Measurements from ENCODE around the gene MRPL3. TPM values are rescaled to one million over a fixed set of nuclear protein-coding genes. Genes with fewer than 3 reads are reported as not detected.

The MRPL3 gene
- total and polyA plus RNA-seq, 2 experiments from 2014 or later: 159 to 185 TPM

GRCh38 chr3:131431754-131432153 lies 71.0 kb downstream of the MRPL3 start (continued):
- TF ChIP-seq ZNF462 (CRISPR knock-in tag; IDR thresholded peaks at IDR 0.05) (no peak), JUNB (IDR thresholded peaks at IDR 0.05; ENCODE audit: unreplicated experiment) (no peak), ETS1 (IDR thresholded peaks at IDR 0.05) (no peak), CTCF (conservative IDR thresholded peaks at IDR 0.05; ENCODE audit: low read depth in 2 of 2) (no peak)

- no peaks in the 10 kb centered on the region for H4K20me1 ChIP-seq (replicated peaks; ENCODE audit: insufficient read depth)
- H3K4me3 ChIP-seq: no peak overlapping the region
- Mint-ChIP-seq H3K27me3 (ENCODE audit: insufficient read depth, low read depth, poor library complexity) (no peaks in the 10 kb centered on the region), H3K9me3 (no peaks in the 10 kb centered on the region), H3K36me3 (ENCODE audit: low read depth) (no peaks in the 10 kb centered on the region), H3K27ac (no peak overlapping the region), H3K4me3 (no peak overlapping the region), H3K4me1 (peaks cover 11% of the 10 kb centered on the region)
- H3K79me2 ChIP-seq (replicated peaks; ENCODE audit: insufficient read depth): no peaks in the 10 kb centered on the region
- H3K27me3 ChIP-seq (ENCODE audit: insufficient read depth): no peaks in the 10 kb centered on the region
- H3K27ac ChIP-seq (ENCODE audit: low read depth): no peak overlapping the region
- H3K4me1 ChIP-seq (ENCODE audit: insufficient read depth): 0 out of 2 replicates have a peak, but pooled peaks cover 6% of the 10 kb centered on the region
- H3K36me3 ChIP-seq (ENCODE audit: insufficient read depth): no peaks in the 10 kb centered on the region
- H3K4me2 ChIP-seq: 0 out of 2 replicates have a peak overlapping the region, but pooled peaks have one; percentile 6
- no peaks in the 10 kb centered on the region for H3F3A ChIP-seq (replicated peaks; ENCODE audit: low read depth)
- DNase-seq (ENCODE audit: low spot score) (no peak), ATAC-seq (no peak)
- H3K9me2 ChIP-seq (ENCODE audit: insufficient read depth): no peaks in the 10 kb centered on the region
- peak overlapping the region; percentile 64 for H2AFZ ChIP-seq
- no peak for TF ChIP-seq STAT1 (IDR thresholded peaks at IDR 0.05; ENCODE audit: unreplicated experiment)
- no peak for TF ChIP-seq JUNB (IDR thresholded peaks at IDR 0.05; ENCODE audit: unreplicated experiment)
- TF ChIP-seq ZNF462 (CRISPR knock-in tag; IDR thresholded peaks at IDR 0.05): no peak
- no peak for TF ChIP-seq ZNF331 (CRISPR knock-in tag; IDR thresholded peaks at IDR 0.05; ENCODE audit: low read depth)
- TF ChIP-seq POLR2AphosphoS5 (IDR thresholded peaks at IDR 0.05; ENCODE audit: low read depth): no peak
Measured at GRCh38 chr3:131427226-131427625, 75.5 kb downstream of the MRPL3 start.
